GM19324 (cell line): Measurements from ENCODE around the gene BTBD18.
A peak's percentile ranks its signal among the peaks of the same experiment; 100 is the strongest.
"Not testable (repeated sequence)": the region's sequence is repeated elsewhere in the genome, so short reads cannot be mapped to it uniquely, and the experiment has no call there.

Source experiments
- ATAC-seq: cut with Tn5 transposase; IDR thresholded peaks from one replicate; pipeline ENCODE4 v1.9.1; 2021; ENCODE audit warnings: mild to moderate bottlenecking, moderate library complexity; ENCODE audit not compliant: unreplicated experiment, low FRiP score

The BTBD18 gene

DNA sequence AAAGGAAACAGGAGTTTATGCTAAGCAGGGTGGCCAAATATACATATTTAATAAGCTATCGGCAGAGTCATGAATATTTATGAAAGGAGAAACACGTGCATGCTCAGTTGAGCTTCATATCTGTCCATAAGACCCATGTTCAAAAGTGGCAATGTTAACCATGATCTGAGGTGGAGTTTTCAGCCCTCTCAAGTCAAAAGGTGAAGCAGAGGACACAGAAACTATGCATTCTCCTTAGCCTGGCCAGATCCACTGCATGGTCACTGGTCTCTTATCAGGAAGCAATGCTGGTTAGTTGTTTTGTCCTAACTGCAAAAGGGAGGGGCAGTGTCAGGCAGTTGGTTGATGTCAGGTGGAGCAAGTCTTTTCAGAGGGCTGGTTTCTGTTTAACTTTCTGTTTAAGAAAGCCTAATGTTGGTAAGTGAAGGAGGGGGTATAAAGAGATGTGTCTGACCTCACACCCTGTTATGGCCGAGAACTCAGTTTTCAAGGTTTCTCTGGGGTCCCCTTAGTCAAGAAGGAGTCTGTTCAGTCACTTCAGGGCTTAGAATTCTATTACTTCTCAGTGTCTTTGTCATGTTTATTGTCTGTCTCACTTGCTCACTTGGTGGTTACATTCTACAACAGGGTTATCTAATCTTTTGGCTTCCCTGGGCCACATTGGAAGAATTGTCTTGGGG is 15.9 kb downstream of the BTBD18 start:
- ATAC-seq: no peak

DNA sequence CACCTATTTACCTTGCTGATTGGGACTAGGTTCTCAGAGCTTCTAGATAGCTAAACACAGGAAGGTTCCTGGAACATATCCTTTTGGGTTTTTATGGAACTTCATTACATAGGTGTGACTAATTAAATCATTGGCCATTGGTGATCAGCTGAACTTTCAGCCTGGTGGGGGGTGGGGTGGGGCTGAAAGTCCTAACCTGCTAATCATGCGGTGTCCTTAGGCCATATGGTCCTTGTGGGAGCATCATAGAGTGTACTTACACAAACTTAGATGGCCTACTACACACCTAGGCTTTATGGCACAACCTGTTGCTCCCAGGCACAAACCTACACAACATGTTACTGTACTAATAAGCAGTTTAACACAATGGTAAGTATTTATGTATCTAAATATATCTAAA is 19.0 kb downstream of the BTBD18 start:
- no peak for ATAC-seq

DNA sequence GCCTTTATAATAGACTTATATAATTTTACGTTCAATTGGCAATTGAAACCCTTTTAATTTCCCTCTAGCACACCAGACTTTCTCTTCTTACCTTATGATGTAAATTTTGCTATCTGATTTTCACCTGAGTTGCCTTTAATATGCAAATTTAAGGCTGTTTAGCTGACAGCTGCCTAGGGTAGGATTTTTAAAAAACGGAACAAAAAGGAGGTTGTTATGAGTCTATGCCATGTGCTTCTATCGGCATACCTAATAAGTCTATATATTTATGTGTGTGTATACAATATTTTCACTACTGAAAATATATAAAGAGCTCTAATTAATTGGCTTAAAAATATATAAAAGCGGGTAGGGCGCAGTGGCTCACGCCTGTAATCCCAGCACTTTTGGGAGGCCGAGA is 22.1 kb downstream of the BTBD18 start:
- ATAC-seq: no peak

- no peak for ATAC-seq
Observed at GRCh38 chr11:57728829-57729228, 22.8 kb downstream of the BTBD18 start.

DNA sequence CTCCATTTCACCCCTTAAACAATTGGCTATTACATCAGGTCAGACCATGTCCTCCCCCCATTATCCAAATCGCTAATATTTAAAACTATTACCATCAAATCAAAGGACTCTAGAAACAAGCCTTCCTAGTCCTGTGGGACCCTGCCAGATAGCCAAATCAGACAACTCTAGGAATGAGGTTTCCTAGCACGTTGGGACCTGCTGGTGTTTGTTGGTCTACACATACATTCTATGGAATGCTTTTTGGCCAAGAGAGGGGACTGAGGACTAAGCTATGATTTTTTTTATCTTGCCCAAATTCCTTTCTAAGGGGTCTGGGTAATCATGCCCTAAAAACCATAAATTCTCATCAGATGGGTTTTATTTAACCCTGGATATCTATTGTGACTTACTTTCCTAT is 24.4 kb downstream of the BTBD18 start:
- ATAC-seq: no peak

- ATAC-seq: not testable (repeated sequence)
Observed at GRCh38 chr11:57716726-57717125, 34.9 kb downstream of the BTBD18 start.

DNA sequence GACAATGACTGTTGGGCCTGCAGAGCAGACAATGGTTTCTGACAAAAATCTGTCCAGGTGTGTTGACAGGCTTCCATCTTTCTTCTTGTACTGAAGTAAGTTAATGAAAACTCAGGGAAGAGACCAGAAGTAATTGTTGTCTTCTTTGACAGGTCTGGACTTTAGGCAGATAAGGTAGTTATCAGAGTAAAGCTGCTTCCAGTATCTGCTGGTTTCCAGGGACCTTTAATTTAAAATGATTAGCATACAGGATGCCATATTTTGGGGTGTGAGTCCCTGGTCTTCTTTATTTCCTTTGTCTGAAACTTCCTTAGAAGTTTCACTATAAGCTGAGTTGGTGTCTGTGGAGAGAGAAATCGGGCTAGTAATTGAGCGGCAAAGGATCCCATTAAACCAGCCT is 37.8 kb downstream of the BTBD18 start:
- ATAC-seq: no peak

GRCh38 chr11:57712256-57713150 is 39.1 kb downstream of the BTBD18 start, which contains the start of gene TMX2:
TMX2 (plus strand) TSS chr11:57712593; CDS start chr11:57712619, 26 bp downstream.
- ATAC-seq: peak; percentile 95

DNA sequence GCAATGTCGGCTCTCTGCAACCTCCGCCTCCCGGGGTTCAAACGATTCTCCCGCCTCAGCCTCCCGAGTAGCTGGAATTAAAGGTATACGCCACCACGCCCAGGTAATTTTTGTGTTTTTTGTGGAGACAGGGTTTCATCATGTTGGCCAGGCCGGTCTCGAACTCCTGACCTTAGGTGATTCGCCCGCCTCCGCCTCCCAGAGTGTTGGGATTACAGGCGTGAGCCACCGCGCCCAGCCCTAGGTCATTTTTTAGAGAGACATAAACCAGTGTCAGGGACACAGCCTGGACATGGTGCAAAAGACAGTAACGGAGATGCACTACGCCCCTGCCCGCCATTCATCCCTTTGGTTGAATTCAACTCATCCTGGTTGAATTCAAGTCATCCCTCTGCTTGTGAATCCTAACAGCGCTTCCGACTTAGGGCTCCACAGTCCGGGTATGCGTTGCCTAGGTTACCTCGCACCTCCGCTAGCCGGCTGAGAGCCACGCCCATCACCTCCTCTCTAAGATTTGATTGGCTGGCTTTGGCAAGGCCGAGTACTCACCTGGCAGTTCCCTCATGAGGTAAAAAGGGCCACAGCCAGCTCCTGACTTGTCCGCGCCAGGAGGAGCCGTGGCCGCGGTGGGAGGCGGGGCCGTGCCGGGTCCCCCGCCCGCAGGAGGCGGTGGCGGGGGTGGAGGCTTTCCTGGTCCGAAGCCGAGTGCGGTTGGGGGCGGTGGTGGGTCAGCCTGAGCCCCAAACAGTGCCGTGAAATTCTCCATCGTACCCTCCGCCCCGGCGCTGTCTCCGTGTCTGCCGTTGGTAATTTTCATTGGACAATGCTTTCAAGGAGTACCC is 40.0 kb downstream of the BTBD18 start, which contains the start of gene MED19:
Gene MED19, minus strand, starts transcription at position 802 of the 842 bp plus-strand sequence. Its CDS starts 36 bp downstream, at position 766.
- ATAC-seq: peak; percentile 44

GRCh38 chr11:57709802-57710367 is 41.7 kb downstream of the BTBD18 start:
- ATAC-seq: no peak

- ATAC-seq: not testable (repeated sequence)
Observed at GRCh38 chr11:57705432-57705831, 46.2 kb downstream of the BTBD18 start.

DNA sequence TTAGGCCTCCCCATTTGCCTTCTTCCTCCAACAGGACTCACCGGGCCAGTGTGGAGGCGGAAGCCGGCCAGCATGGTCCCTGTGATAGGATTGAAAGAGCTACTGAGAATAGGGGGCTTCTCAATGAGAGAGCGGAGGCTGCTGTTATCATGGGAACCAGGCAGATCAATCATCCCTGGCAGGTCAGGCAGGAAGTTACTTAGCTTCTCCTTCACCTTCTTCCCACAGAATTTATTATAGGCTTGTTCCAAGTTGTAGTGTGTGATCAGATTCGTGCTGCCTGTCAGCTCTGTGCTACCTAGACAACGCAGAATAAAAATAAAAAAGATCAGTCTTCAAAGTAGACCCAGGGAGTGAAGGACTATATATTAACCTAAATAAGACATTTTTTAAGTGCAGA is 46.7 kb downstream of the BTBD18 start:
- no peak for ATAC-seq

DNA sequence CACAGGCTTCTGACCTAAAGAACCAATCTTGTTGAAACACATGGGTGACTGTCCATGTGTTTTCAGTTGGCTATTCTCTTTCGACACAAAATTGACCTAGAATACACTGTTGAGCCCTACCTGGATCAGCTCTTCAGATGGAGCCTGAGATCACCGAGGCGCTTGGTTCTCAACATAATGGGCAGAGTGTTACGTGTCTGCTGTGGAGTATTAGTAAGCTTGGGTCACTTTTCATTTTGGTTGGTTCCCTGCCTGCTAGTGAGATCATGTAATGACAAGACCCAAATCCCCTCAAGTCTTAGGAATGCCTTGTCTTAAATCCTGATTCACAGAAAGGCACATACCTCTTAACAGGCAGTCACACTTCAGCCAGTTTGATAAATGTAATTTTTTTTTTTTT is 48.3 kb downstream of the BTBD18 start:
- no peak for ATAC-seq

DNA sequence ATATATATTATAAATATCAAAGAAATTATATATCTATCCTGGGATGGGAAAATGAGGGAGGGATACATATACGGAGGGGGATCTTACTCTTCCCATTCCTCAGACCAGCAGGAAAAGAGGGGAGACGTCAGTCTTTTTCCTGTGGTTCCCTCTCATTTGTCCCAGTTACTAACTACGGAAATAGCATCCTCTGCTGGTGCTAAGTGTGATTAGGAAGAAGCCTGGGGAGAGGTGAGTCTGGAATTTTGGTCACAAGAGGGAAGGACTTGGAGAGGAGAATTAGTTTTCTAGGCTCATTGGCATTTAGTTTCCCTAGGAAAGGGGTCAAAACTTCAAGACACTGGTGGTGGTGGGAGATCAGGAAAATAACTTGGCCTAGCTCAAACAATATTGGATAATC is 51.2 kb downstream of the BTBD18 start:
- no peak for ATAC-seq

GRCh38 chr11:57699813-57700212 is 51.8 kb downstream of the BTBD18 start:
- no peak for ATAC-seq

DNA sequence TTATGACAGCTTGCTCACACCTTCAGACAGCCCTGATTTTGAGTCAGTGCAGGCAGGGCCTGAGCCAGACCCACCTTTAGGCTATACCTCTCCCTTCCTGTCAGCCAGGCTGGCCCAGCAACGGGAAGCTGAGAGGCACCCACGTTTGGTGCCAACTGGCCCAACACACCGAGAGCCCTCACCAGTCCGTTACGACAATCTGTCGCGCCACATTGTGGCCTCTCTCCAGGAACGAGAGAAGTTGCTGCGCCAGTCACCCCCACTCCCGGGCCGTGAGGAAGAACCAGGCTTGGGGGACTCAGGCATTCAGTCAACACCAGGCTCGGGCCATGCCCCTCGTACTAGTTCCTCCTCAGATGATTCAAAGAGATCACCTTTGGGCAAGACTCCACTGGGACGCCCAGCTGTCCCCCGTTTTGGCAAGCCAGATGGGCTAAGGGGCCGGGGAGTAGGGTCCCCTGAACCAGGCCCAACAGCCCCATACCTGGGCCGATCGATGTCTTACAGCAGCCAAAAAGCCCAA is 52.7 kb downstream of the BTBD18 start:
- ATAC-seq: no peak
